SK-N-SH (cell line): ENCODE measurements around the gene MDM4.

ENCODE experiments used
- CTCF ChIP-seq: fragments of 200-600 bp; sonication (generic); IDR thresholded peaks from 2 replicates; pipeline ENCODE4 v1.6.1; 2017; ENCODE audit warnings: antibody characterized with exemption, mild to moderate bottlenecking, moderate library complexity
- ELF1 ChIP-seq: IDR thresholded peaks from 2 replicates; pipeline ENCODE4 v1.4.0; 2012
- EP300 ChIP-seq, 2 experiments: IDR thresholded peaks; 2 replicates each; pipeline versions ENCODE4 v1.4.0 to v1.6.1; 2012; ENCODE audit warnings: borderline replicate concordance in 1 of 2, low read depth in 1 of 2, low read length in 1 of 2
- EZH2phosphoT487 ChIP-seq: fragments of 200-600 bp; sonication (generic); IDR thresholded peaks from 2 replicates; pipeline ENCODE4 v1.6.1; 2017; ENCODE audit warnings: low read depth, mixed run types, mild to moderate bottlenecking, antibody characterized with exemption, moderate library complexity, borderline replicate concordance
- FOXJ3 ChIP-seq: sonication (generic); formaldehyde crosslinking; IDR thresholded peaks from 2 replicates; pipeline ENCODE4 v1.5.1; 2020; ENCODE audit warnings: mild to moderate bottlenecking, missing genetic modification reagents
- GABPA ChIP-seq: IDR thresholded peaks from 2 replicates; pipeline ENCODE4 v1.4.0; 2012; ENCODE audit warnings: low read depth, mild to moderate bottlenecking
- MEF2A ChIP-seq: IDR thresholded peaks from 2 replicates; pipeline ENCODE4 v1.4.0; 2012; ENCODE audit warnings: low read depth, borderline replicate concordance
- POLR2AphosphoS5 ChIP-seq: IDR thresholded peaks from 2 replicates; pipeline ENCODE4 v1.6.1; 2012; ENCODE audit warnings: low read depth, low read length
- SMC3 ChIP-seq: IDR thresholded peaks from 2 replicates; pipeline ENCODE4 v1.6.1; 2012; ENCODE audit warnings: low read depth, low read length, improper control_type of control experiment
- TAF1 ChIP-seq: IDR thresholded peaks from 2 replicates; pipeline ENCODE4 v1.6.1; 2012; ENCODE audit warnings: low read depth, mild to moderate bottlenecking, low read length, moderate library complexity, borderline replicate concordance
- YY1 ChIP-seq: IDR thresholded peaks from 2 replicates; pipeline ENCODE4 v1.4.0; 2012; ENCODE audit warnings: low read depth, mild to moderate bottlenecking
- ZBTB33 ChIP-seq: IDR thresholded peaks from 2 replicates; pipeline ENCODE4 v1.4.0; 2012; ENCODE audit warnings: low read depth, borderline replicate concordance

GRCh38 chr1:204491655-204492054 lies 24.6 kb upstream of the MDM4 start:
- TF ChIP-seq CTCF: no peak
- no peak for TF ChIP-seq GABPA
- no peak for TF ChIP-seq MEF2A
- no peak for TF ChIP-seq ELF1
- TF ChIP-seq YY1: no peak
- TF ChIP-seq TAF1: no peak
- TF ChIP-seq EP300 (IDR thresholded peaks at IDR 0.05; ENCODE audit: borderline replicate concordance in 1 of 2, low read depth in 1 of 2, low read length in 1 of 2): no peak
- TF ChIP-seq EZH2phosphoT487: no peak
- TF ChIP-seq SMC3: no peak
- TF ChIP-seq POLR2AphosphoS5: no peak
- TF ChIP-seq FOXJ3 (CRISPR knock-in tag): no peak
- no peak for TF ChIP-seq ZBTB33
